ENCODE results near the gene ITGA1. TPM values are rescaled to one million over a fixed set of nuclear protein-coding genes. Genes with fewer than 3 reads are reported as not detected.

Gene ITGA1
- total and polyA plus RNA-seq, 2 donors (not counting 1 experiment from before 2014, with no cell fraction given) = 0.74 TPM; not detected in 1

DNA sequence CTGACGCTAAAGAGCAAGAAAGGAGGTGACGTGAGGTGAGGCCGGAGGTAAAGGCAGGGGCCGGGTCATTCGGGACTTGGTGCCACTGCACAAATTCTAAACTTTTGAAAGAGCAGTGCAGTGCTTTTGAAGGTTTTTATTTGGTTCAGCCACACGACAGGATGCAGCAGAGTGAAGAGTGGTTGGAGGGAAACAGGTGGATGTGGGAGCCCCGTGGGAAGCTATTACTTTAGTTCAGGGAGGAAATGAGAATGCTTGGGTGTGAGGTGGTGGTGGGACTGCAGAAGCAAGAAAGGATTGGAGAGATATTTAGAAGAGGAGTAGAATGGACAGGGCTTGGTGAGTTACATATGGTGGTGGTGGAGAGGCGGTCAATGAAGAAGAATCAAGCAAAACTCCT, 136.7 kb downstream of the ITGA1 start:
- no peak for DNase-seq
- no peak overlapping the region for H3K27ac ChIP-seq (ENCODE audit: low read length in 2 of 2)
- intact Hi-C loops (cut with micrococcal nuclease) = no loop called here
- H3K36me3 ChIP-seq (replicated peaks in 1 of 2; ENCODE audit: control extremely low read depth in 1 of 2, control insufficient read depth in 1 of 2, extremely low read depth in 1 of 2, insufficient read depth in 2 of 2, low read length in 1 of 2) = no peaks in the 10 kb centered on the region
- no peak overlapping the region for H2AFZ ChIP-seq (ENCODE audit: insufficient read depth, low read depth, low read length, poor library complexity, severe bottlenecking)
- TF ChIP-seq, protein P1, sequence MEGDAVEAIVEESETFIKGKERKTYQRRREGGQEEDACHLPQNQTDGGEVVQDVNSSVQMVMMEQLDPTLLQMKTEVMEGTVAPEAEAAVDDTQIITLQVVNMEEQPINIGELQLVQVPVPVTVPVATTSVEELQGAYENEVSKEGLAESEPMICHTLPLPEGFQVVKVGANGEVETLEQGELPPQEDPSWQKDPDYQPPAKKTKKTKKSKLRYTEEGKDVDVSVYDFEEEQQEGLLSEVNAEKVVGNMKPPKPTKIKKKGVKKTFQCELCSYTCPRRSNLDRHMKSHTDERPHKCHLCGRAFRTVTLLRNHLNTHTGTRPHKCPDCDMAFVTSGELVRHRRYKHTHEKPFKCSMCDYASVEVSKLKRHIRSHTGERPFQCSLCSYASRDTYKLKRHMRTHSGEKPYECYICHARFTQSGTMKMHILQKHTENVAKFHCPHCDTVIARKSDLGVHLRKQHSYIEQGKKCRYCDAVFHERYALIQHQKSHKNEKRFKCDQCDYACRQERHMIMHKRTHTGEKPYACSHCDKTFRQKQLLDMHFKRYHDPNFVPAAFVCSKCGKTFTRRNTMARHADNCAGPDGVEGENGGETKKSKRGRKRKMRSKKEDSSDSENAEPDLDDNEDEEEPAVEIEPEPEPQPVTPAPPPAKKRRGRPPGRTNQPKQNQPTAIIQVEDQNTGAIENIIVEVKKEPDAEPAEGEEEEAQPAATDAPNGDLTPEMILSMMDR (IDR thresholded peaks at IDR 0.05) = no peak
- TF ChIP-seq EZH2 (IDR thresholded peaks at IDR 0.05; ENCODE audit: borderline replicate concordance, insufficient read depth, low read depth, low read length, poor library complexity, severe bottlenecking) = no peak
- Mint-ChIP-seq H3K4me3 (no peak overlapping the region), H3K27ac (no peak overlapping the region), H3K4me1 (no peaks in the 10 kb centered on the region), H3K9me3 (ENCODE audit: insufficient read depth) (no peaks in the 10 kb centered on the region), H3K27me3 (peaks cover 5% of the 10 kb centered on the region)
- H3K9ac ChIP-seq (ENCODE audit: low read length) = no peak overlapping the region
- H3K4me2 ChIP-seq (replicated peaks; ENCODE audit: low read depth, low read length, poor library complexity, severe bottlenecking) = no peak overlapping the region
- H3K27me3 ChIP-seq (replicated peaks in 1 of 4; ENCODE audit: control extremely low read depth in 1 of 4, control insufficient read depth in 3 of 4, insufficient read depth in 4 of 4, low read length in 3 of 4) = no peaks in the 10 kb centered on the region
- H4K20me1 ChIP-seq (ENCODE audit: control insufficient read depth, insufficient read depth, low read length, poor library complexity, severe bottlenecking) = no peaks in the 10 kb centered on the region
- H3K4me1 ChIP-seq (ENCODE audit: control insufficient read depth in 2 of 2, insufficient read depth in 2 of 2, low read length in 2 of 2) = no peaks in the 10 kb centered on the region
- no peak overlapping the region for H3K4me3 ChIP-seq (ENCODE audit: control extremely low read depth in 1 of 5, extremely low read depth in 1 of 5, insufficient read depth in 1 of 5, low read depth in 2 of 5, low read length in 4 of 5)
- H3K79me2 ChIP-seq (ENCODE audit: control insufficient read depth, insufficient read depth, low read length) = no peaks in the 10 kb centered on the region
- CTCF ChIA-PET = interaction anchor here (1.0 kb wide), 1 partner anchor 9 kb away, joined by 3 read pairs; no protein-coding TSS in a partner anchor
- 25% methylated on average over 7 of the region's 8 CpGs for WGBS (ENCODE audit: insufficient coverage)
- no peak for ATAC-seq (ENCODE audit: low read depth)
- H3K9me3 ChIP-seq (ENCODE audit: control extremely low read depth in 1 of 3, control insufficient read depth in 2 of 3, insufficient read depth in 1 of 3, low read length in 2 of 3) = no peaks in the 10 kb centered on the region
- POLR2A ChIA-PET = no interaction called here

DNA sequence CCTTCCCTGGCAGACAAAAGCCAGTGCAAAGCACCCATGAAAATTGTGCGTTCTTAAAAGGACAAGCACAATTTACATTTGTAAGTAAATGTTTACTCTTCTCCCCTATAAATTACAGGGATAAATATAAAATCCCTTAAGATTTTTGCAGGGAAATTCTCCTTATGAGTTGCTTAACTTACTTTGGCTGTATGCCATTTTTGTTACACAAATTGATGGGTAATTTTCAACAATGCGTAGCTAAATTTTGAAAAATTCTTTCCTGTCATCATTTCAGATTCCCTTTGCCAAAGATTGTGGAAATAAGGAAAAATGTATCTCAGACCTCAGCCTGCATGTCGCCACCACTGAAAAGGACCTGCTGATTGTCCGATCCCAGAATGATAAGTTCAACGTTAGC, 137.3 kb downstream of the ITGA1 start:
- Mint-ChIP-seq H3K4me1 (no peaks in the 10 kb centered on the region), H3K27ac (no peak overlapping the region), H3K27me3 (peaks cover 5% of the 10 kb centered on the region), H3K9me3 (ENCODE audit: insufficient read depth) (no peaks in the 10 kb centered on the region), H3K4me3 (no peak overlapping the region)
- no peaks in the 10 kb centered on the region for H4K20me1 ChIP-seq (ENCODE audit: control insufficient read depth, insufficient read depth, low read length, poor library complexity, severe bottlenecking)
- WGBS (ENCODE audit: insufficient coverage) = 89% methylated on average over 3 of the region's 5 CpGs
- intact Hi-C loops (cut with micrococcal nuclease) = no loop called here
- ChIA-PET CTCF (interaction anchor here (1.0 kb wide), 1 partner anchor 9 kb away, joined by 3 read pairs; no protein-coding TSS in a partner anchor), POLR2A (no interaction called here)
- DNase-seq (no peak), ATAC-seq (ENCODE audit: low read depth) (no peak)
- H3K4me2 ChIP-seq (replicated peaks; ENCODE audit: low read depth, low read length, poor library complexity, severe bottlenecking) = no peak overlapping the region
- H3K9ac ChIP-seq (ENCODE audit: low read length) = no peak overlapping the region
- no peaks in the 10 kb centered on the region for H3K9me3 ChIP-seq (ENCODE audit: control extremely low read depth in 1 of 3, control insufficient read depth in 2 of 3, insufficient read depth in 1 of 3, low read length in 2 of 3)
- TF ChIP-seq EZH2 (IDR thresholded peaks at IDR 0.05; ENCODE audit: borderline replicate concordance, insufficient read depth, low read depth, low read length, poor library complexity, severe bottlenecking) = no peak
- TF ChIP-seq, protein P1 (IDR thresholded peaks at IDR 0.05) = no peak
- H3K4me3 ChIP-seq (ENCODE audit: control extremely low read depth in 1 of 5, extremely low read depth in 1 of 5, insufficient read depth in 1 of 5, low read depth in 2 of 5, low read length in 4 of 5) = no peak overlapping the region
- H2AFZ ChIP-seq (ENCODE audit: insufficient read depth, low read depth, low read length, poor library complexity, severe bottlenecking) = no peak overlapping the region
- no peaks in the 10 kb centered on the region for H3K79me2 ChIP-seq (ENCODE audit: control insufficient read depth, insufficient read depth, low read length)
- no peak overlapping the region for H3K27ac ChIP-seq (ENCODE audit: low read length in 2 of 2)
- H3K36me3 ChIP-seq (replicated peaks in 1 of 2; ENCODE audit: control extremely low read depth in 1 of 2, control insufficient read depth in 1 of 2, extremely low read depth in 1 of 2, insufficient read depth in 2 of 2, low read length in 1 of 2) = no peaks in the 10 kb centered on the region
- no peaks in the 10 kb centered on the region for H3K27me3 ChIP-seq (replicated peaks in 1 of 4; ENCODE audit: control extremely low read depth in 1 of 4, control insufficient read depth in 3 of 4, insufficient read depth in 4 of 4, low read length in 3 of 4)
- H3K4me1 ChIP-seq (ENCODE audit: control insufficient read depth in 2 of 2, insufficient read depth in 2 of 2, low read length in 2 of 2) = no peaks in the 10 kb centered on the region

Measured in B cell (primary cell).